Fibroblast of lung (primary cell): Measurements from ENCODE around the gene BORCS8. TPM values are rescaled to one million over a fixed set of nuclear protein-coding genes. Genes with fewer than 3 reads are reported as not detected.

ENCODE experiments used
- DNase-seq, 2 donors: peaks; one replicate each; pipeline versions ENCODE4 v3.0.0 to v3.0.0-alpha.2; 2010; ENCODE audit warnings: low read depth in 2 of 2
- H2AFZ ChIP-seq: 2 replicates; pipeline ENCODE4 v1.5.1; 2012; ENCODE audit warnings: low read length, control low read depth, inconsistent platforms
- H3K27ac ChIP-seq: 2 replicates; pipeline ENCODE4 v1.5.1; 2011; ENCODE audit warnings: low read length, control low read depth; ENCODE audit not compliant: insufficient read depth
- H3K27me3 ChIP-seq: 2 replicates; pipeline ENCODE4 v1.5.1; 2011; ENCODE audit warnings: mild to moderate bottlenecking, low read length; ENCODE audit not compliant: control insufficient read depth, insufficient read depth
- H3K36me3 ChIP-seq: 2 replicates; pipeline ENCODE4 v1.5.1; 2011; ENCODE audit warnings: low read length; ENCODE audit not compliant: control insufficient read depth, insufficient read depth
- H3K4me1 ChIP-seq: 2 replicates; pipeline ENCODE4 v1.5.1; 2011; ENCODE audit warnings: low read length; ENCODE audit not compliant: control insufficient read depth, insufficient read depth; ENCODE audit errors: extremely low read depth
- H3K4me2 ChIP-seq: 2 replicates; pipeline ENCODE4 v1.5.1; 2011; ENCODE audit warnings: low read length, control low read depth; ENCODE audit not compliant: insufficient read depth; ENCODE audit errors: extremely low read depth
- H3K4me3 ChIP-seq, 4 experiments: fragments of 200-600 bp in 1 of 4; sonication (generic) in 1 of 4; replicated peaks in 1 of 4; 2 replicates each; pipeline ENCODE4 v1.5.1; 2011 to 2016; ENCODE audit warnings: low read length in 4 of 4, low read depth in 3 of 4, mild to moderate bottlenecking in 3 of 4, control low read depth in 2 of 4, inconsistent platforms in 1 of 4, mixed read lengths in 1 of 4; ENCODE audit not compliant: insufficient read depth in 1 of 4; ENCODE audit errors: control extremely low read depth in 1 of 4
- H3K79me2 ChIP-seq: 2 replicates; pipeline ENCODE4 v1.5.1; 2012; ENCODE audit warnings: mild to moderate bottlenecking, low read length, inconsistent platforms; ENCODE audit not compliant: control insufficient read depth, insufficient read depth
- H3K9ac ChIP-seq: 2 replicates; pipeline ENCODE4 v1.5.1; 2011; ENCODE audit warnings: mild to moderate bottlenecking, low read length, control low read depth; ENCODE audit not compliant: insufficient read depth
- H3K9me3 ChIP-seq: 2 replicates; pipeline ENCODE4 v1.5.1; 2012; ENCODE audit warnings: low read depth, low read length; ENCODE audit not compliant: control insufficient read depth, insufficient read depth
- H4K20me1 ChIP-seq: 2 replicates; pipeline ENCODE4 v1.5.1; 2011; ENCODE audit warnings: low read length; ENCODE audit not compliant: control insufficient read depth, insufficient read depth; ENCODE audit errors: extremely low read depth
- EZH2 ChIP-seq: IDR thresholded peaks from 2 replicates; pipeline ENCODE4 v1.5.1; 2012; ENCODE audit warnings: low read length, control low read depth, mild to moderate bottlenecking; ENCODE audit errors: missing control alignments
- polyA plus RNA-seq, 2 donors: library from polyadenylated mRNA; depleted of rRNA in 1 of 2; stranded (reverse) in 1 of 2; unstranded in 1 of 2; fragments of >200 nt; gene quantifications; 2 replicates each; pipeline ENCODE4 v1.2.1, GENCODE V29; 2011 to 2012; ENCODE audit warnings: missing spikeins in 1 of 2
- total RNA-seq: library from RNA; depleted of rRNA; stranded (reverse); fragments of >200 nt; gene quantifications from 2 replicates; pipeline ENCODE4 v1.2.1, GENCODE V29; 2014
- TF ChIP-seq, protein P1 (sequence below), 2 donors: IDR thresholded peaks in 1 of 2; conservative IDR thresholded peaks in 1 of 2; 1 replicate in 1 of 2; 2 replicates in 1 of 2; pipeline ENCODE4 v1.5.1; 2011 to 2012; ENCODE audit warnings: low read length in 2 of 2, control low read depth in 1 of 2, inconsistent platforms in 1 of 2, low read depth in 1 of 2, mild to moderate bottlenecking in 1 of 2

Gene BORCS8
- total and polyA plus RNA-seq, 2 donors (not counting 1 experiment from before 2014, with no cell fraction given): 10.7 to 13.9 TPM

DNA sequence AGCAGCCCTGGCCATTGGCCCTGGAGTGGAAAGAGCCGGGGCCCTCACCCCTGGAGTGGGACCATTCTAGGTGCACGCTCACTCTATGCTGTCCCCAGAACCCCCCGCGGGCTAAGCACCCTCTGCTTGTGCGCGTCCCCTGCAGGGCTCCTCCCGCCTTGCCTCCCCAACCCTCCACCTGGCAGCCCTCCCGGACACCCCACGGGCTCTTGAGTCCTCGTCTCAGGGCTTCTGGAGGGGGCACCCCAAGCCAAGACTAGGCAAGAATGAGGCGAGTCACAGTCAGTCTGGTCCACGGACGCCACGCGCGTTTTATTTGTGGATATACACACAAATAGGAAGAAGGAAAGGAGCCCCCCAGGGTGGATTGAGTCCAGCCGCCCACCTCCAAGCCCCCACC is 46.7 kb downstream of the BORCS8 start:
- H3K27me3 ChIP-seq: no peaks in the 10 kb centered on the region
- no peak overlapping the region for H2AFZ ChIP-seq
- H3K9me3 ChIP-seq: no peaks in the 10 kb centered on the region
- no peaks in the 10 kb centered on the region for H3K36me3 ChIP-seq
- H4K20me1 ChIP-seq: no peaks in the 10 kb centered on the region
- no peak overlapping the region for H3K27ac ChIP-seq
- no peaks in the 10 kb centered on the region for H3K79me2 ChIP-seq
- no peak for TF ChIP-seq EZH2
- TF ChIP-seq, protein P1, sequence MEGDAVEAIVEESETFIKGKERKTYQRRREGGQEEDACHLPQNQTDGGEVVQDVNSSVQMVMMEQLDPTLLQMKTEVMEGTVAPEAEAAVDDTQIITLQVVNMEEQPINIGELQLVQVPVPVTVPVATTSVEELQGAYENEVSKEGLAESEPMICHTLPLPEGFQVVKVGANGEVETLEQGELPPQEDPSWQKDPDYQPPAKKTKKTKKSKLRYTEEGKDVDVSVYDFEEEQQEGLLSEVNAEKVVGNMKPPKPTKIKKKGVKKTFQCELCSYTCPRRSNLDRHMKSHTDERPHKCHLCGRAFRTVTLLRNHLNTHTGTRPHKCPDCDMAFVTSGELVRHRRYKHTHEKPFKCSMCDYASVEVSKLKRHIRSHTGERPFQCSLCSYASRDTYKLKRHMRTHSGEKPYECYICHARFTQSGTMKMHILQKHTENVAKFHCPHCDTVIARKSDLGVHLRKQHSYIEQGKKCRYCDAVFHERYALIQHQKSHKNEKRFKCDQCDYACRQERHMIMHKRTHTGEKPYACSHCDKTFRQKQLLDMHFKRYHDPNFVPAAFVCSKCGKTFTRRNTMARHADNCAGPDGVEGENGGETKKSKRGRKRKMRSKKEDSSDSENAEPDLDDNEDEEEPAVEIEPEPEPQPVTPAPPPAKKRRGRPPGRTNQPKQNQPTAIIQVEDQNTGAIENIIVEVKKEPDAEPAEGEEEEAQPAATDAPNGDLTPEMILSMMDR (conservative IDR thresholded peaks at IDR 0.05 in 1 of 2, IDR thresholded peaks at IDR 0.05 in 1 of 2; ENCODE audit: low read depth in 1 of 2, low read length in 2 of 2): no peak
- H3K4me3 ChIP-seq: no peak overlapping the region
- no peak overlapping the region for H3K9ac ChIP-seq
- H3K4me2 ChIP-seq: no peak overlapping the region
- no peak for DNase-seq
- H3K4me1 ChIP-seq: no peaks in the 10 kb centered on the region

DNA sequence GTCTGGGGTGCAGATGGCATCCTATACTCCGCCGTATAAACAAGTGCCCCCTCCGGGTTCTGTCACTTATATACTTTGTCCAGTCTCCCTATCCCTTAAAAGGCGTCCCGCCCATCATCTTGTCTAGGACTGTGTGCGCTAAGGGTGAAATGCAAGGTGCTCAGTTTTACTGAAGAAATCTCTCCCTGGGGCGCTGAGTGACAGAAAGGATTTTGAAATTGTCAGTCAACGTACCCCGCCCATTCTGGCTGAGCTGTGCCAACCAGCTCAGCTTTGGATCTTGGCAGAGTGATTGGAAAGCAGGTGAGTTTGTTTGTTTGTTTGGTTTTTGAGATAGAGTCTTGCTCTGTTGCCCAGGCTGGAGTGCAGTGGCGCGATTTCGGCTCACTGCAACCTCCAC is 49.6 kb downstream of the BORCS8 start:
- H3K36me3 ChIP-seq: no peaks in the 10 kb centered on the region
- H3K27ac ChIP-seq: no peak overlapping the region
- H3K79me2 ChIP-seq: no peaks in the 10 kb centered on the region
- H3K27me3 ChIP-seq: no peaks in the 10 kb centered on the region
- no peak overlapping the region for H3K4me2 ChIP-seq
- H2AFZ ChIP-seq: no peak overlapping the region
- DNase-seq: no peak
- H3K9ac ChIP-seq: no peak overlapping the region
- H3K9me3 ChIP-seq: no peaks in the 10 kb centered on the region
- TF ChIP-seq EZH2: no peak
- TF ChIP-seq, protein P1 (conservative IDR thresholded peaks at IDR 0.05 in 1 of 2, IDR thresholded peaks at IDR 0.05 in 1 of 2; ENCODE audit: low read depth in 1 of 2, low read length in 2 of 2): no peak
- no peaks in the 10 kb centered on the region for H4K20me1 ChIP-seq
- no peak overlapping the region for H3K4me3 ChIP-seq
- H3K4me1 ChIP-seq: peaks cover 2% of the 10 kb centered on the region

DNA sequence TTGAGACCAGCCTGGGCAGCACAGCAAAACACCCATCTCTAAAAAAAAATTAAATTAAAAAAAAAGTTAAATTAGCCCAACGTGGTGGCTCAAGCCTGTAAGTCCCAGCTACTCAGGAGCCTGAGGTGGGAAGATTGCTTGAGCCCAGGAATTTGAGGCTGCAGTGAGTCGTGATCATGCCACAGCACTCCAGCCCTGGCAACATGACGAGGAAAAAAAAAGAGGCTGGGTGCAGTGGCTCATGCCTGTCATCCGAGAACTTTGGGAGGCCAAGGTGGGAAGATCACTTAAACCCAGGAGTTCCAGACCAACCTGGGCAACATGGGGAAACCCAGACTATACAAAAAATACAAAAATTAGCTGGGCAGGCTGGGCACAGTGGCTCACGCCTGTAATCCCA is 51.5 kb downstream of the BORCS8 start:
- H3K27me3 ChIP-seq: no peaks in the 10 kb centered on the region
- TF ChIP-seq, protein P1 (conservative IDR thresholded peaks at IDR 0.05 in 1 of 2, IDR thresholded peaks at IDR 0.05 in 1 of 2; ENCODE audit: low read depth in 1 of 2, low read length in 2 of 2): no peak
- no peak for TF ChIP-seq EZH2
- H4K20me1 ChIP-seq: no peaks in the 10 kb centered on the region
- no peaks in the 10 kb centered on the region for H3K9me3 ChIP-seq
- no peak overlapping the region for H2AFZ ChIP-seq
- no peak overlapping the region for H3K9ac ChIP-seq
- H3K4me1 ChIP-seq: peaks cover 2% of the 10 kb centered on the region
- H3K27ac ChIP-seq: no peak overlapping the region
- DNase-seq: peak in 1 of 2 donors; percentile 59
- no peak overlapping the region for H3K4me2 ChIP-seq
- no peaks in the 10 kb centered on the region for H3K36me3 ChIP-seq
- H3K79me2 ChIP-seq: no peaks in the 10 kb centered on the region
- no peak overlapping the region for H3K4me3 ChIP-seq
